ENCODE data around the gene SPDYE6.
"Not testable (repeated sequence)": the region's sequence is repeated elsewhere in the genome, so short reads cannot be mapped to it uniquely, and the experiment has no call there.

Gene SPDYE6

GRCh38 chr7:102317231-102318059 lies 38.8 kb downstream of the SPDYE6 start:
- DNase-seq (ENCODE audit: low spot score): no peak

GRCh38 chr7:102313997-102314780 lies 42.1 kb downstream of the SPDYE6 start:
- no peak for DNase-seq (ENCODE audit: low spot score)

GRCh38 chr7:102312317-102312716 lies 43.9 kb downstream of the SPDYE6 start:
- DNase-seq (ENCODE audit: low spot score): no peak

GRCh38 chr7:102310414-102310815 lies 45.8 kb downstream of the SPDYE6 start:
- no peak for DNase-seq (ENCODE audit: low spot score)

GRCh38 chr7:102306916-102307677 lies 49.1 kb downstream of the SPDYE6 start:
- peak; percentile 77 for DNase-seq (ENCODE audit: low spot score)

GRCh38 chr7:102305414-102306268 lies 50.6 kb downstream of the SPDYE6 start:
- no peak for DNase-seq (ENCODE audit: low spot score)

GRCh38 chr7:102304668-102305067 lies 51.6 kb downstream of the SPDYE6 start:
- DNase-seq (ENCODE audit: low spot score): no peak

- no peak for DNase-seq (ENCODE audit: low spot score)
These were observed 52.4 kb downstream of the SPDYE6 start for GRCh38 chr7:102303669-102304422.

- no peak for DNase-seq (ENCODE audit: low spot score)
These were observed 54.2 kb downstream of the SPDYE6 start for GRCh38 chr7:102302025-102302424.

- DNase-seq (ENCODE audit: low spot score): not testable (repeated sequence)
These were observed 54.9 kb downstream of the SPDYE6 start for GRCh38 chr7:102301367-102301766.

- DNase-seq (ENCODE audit: low spot score): peak; percentile 85
These were observed 55.5 kb downstream of the SPDYE6 start for GRCh38 chr7:102300643-102301221.

- no peak for DNase-seq (ENCODE audit: low spot score)
These were observed 58.6 kb downstream of the SPDYE6 start for GRCh38 chr7:102297487-102298218.

- DNase-seq (ENCODE audit: low spot score): no peak
These were observed 59.7 kb downstream of the SPDYE6 start for GRCh38 chr7:102296514-102296913.

GRCh38 chr7:102296179-102296438 lies 60.1 kb downstream of the SPDYE6 start:
- DNase-seq (ENCODE audit: low spot score): no peak
